ENCODE results near the gene CCL22.
A peak's percentile ranks its signal among the peaks of the same experiment; 100 is the strongest.

Gene CCL22

GRCh38 chr16:57331355-57331754, 27.2 kb upstream of the CCL22 start:
- no peaks in the 10 kb centered on the region for H3K36me3 ChIP-seq (ENCODE audit: control insufficient read depth in 2 of 2, insufficient read depth in 1 of 2, low read length in 2 of 2)
- ChIA-PET CTCF (no interaction called here), POLR2A (interaction anchor here (1.0 kb wide), 1 partner anchor 10 kb away, joined by 3 read pairs; no protein-coding TSS in a partner anchor)
- no peak for TF ChIP-seq EGR2 (tag by site-specific recombination; IDR thresholded peaks at IDR 0.05; ENCODE audit: low read depth)
- TF ChIP-seq ZNF785 (tag by site-specific recombination; IDR thresholded peaks at IDR 0.05) = no peak
- TF ChIP-seq ZNF610 (tag by site-specific recombination; IDR thresholded peaks at IDR 0.05; ENCODE audit: borderline replicate concordance) = no peak
- TF ChIP-seq ZEB2 (tag by site-specific recombination; IDR thresholded peaks at IDR 0.05) = no peak
- TF ChIP-seq RBAK (tag by site-specific recombination; IDR thresholded peaks at IDR 0.05) = no peak
- TF ChIP-seq ZNF223 (tag by site-specific recombination; IDR thresholded peaks at IDR 0.05) = no peak
- TF ChIP-seq ZNF16 (tag by site-specific recombination; IDR thresholded peaks at IDR 0.05; ENCODE audit: low read depth) = no peak
- TF ChIP-seq ZNF701 (tag by site-specific recombination; IDR thresholded peaks at IDR 0.05) = no peak
- TF ChIP-seq ZSCAN5A (tag by site-specific recombination; IDR thresholded peaks at IDR 0.05) = no peak
- TF ChIP-seq ZNF626 (tag by site-specific recombination; IDR thresholded peaks at IDR 0.05) = no peak
- H3K9me3 ChIP-seq (ENCODE audit: control insufficient read depth, insufficient read depth, low read depth, low read length) = no peaks in the 10 kb centered on the region
- H3K4me1 ChIP-seq (ENCODE audit: control insufficient read depth, insufficient read depth, low read length) = no peaks in the 10 kb centered on the region
- H3K4me3 ChIP-seq (ENCODE audit: low read depth, low read length) = no peak overlapping the region
- no peak overlapping the region for H3K27ac ChIP-seq (ENCODE audit: extremely low read depth, low read depth, low read length)

- Histone ChIP-seq H3K27ac (ENCODE audit: extremely low read depth, low read depth, low read length) (no peak overlapping the region), H3K36me3 (ENCODE audit: control insufficient read depth in 2 of 2, insufficient read depth in 1 of 2, low read length in 2 of 2) (no peaks in the 10 kb centered on the region), H3K4me1 (ENCODE audit: control insufficient read depth, insufficient read depth, low read length) (no peaks in the 10 kb centered on the region), H3K4me3 (ENCODE audit: low read depth, low read length) (no peak overlapping the region), H3K9me3 (ENCODE audit: control insufficient read depth, insufficient read depth, low read depth, low read length) (no peaks in the 10 kb centered on the region)
- TF ChIP-seq ZNF221 (tag by site-specific recombination; IDR thresholded peaks at IDR 0.05; ENCODE audit: borderline replicate concordance) = no peak
- TF ChIP-seq SETDB1 (IDR thresholded peaks at IDR 0.05; ENCODE audit: insufficient read length, low read length) = peak; percentile 58
- POLR2A ChIA-PET = no interaction called here
- CTCF ChIA-PET = no interaction called here
Observed at GRCh38 chr16:57333402-57333801, 25.2 kb upstream of the CCL22 start.

- Histone ChIP-seq H3K9me3 (ENCODE audit: control insufficient read depth, insufficient read depth, low read depth, low read length) (no peaks in the 10 kb centered on the region), H3K4me1 (ENCODE audit: control insufficient read depth, insufficient read depth, low read length) (no peaks in the 10 kb centered on the region), H3K4me3 (ENCODE audit: low read depth, low read length) (no peak overlapping the region), H3K36me3 (ENCODE audit: control insufficient read depth in 2 of 2, insufficient read depth in 1 of 2, low read length in 2 of 2) (no peaks in the 10 kb centered on the region), H3K27ac (ENCODE audit: extremely low read depth, low read depth, low read length) (no peak overlapping the region)
- CTCF ChIA-PET = no interaction called here
- POLR2A ChIA-PET = no interaction called here
- TF ChIP-seq ZBTB8A (tag by site-specific recombination; IDR thresholded peaks at IDR 0.05) (no peak), ZNF658 (tag by site-specific recombination; IDR thresholded peaks at IDR 0.05) (no peak), ZNF473 (tag by site-specific recombination; IDR thresholded peaks at IDR 0.05) (no peak), ZSCAN23 (tag by site-specific recombination; IDR thresholded peaks at IDR 0.05) (no peak), ZNF214 (tag by site-specific recombination; IDR thresholded peaks at IDR 0.05; ENCODE audit: borderline replicate concordance) (no peak), SALL2 (tag by site-specific recombination; IDR thresholded peaks at IDR 0.05; ENCODE audit: borderline replicate concordance) (no peak), YY1 (tag by site-specific recombination; IDR thresholded peaks at IDR 0.05) (no peak), TCF7L2 (IDR thresholded peaks at IDR 0.05; ENCODE audit: borderline replicate concordance, low read depth, low read length) (no peak), ZNF530 (tag by site-specific recombination; IDR thresholded peaks at IDR 0.05; ENCODE audit: low read depth) (no peak), ZNF155 (tag by site-specific recombination; IDR thresholded peaks at IDR 0.05) (no peak), PRDM4 (tag by site-specific recombination; IDR thresholded peaks at IDR 0.05) (no peak), KLF1 (tag by site-specific recombination; IDR thresholded peaks at IDR 0.05) (no peak), ZNF626 (tag by site-specific recombination; IDR thresholded peaks at IDR 0.05) (no peak), KLF17 (tag by site-specific recombination; IDR thresholded peaks at IDR 0.05) (no peak), ZIC2 (tag by site-specific recombination; IDR thresholded peaks at IDR 0.05) (no peak), ZNF488 (tag by site-specific recombination; IDR thresholded peaks at IDR 0.05) (no peak), ZNF600 (tag by site-specific recombination; IDR thresholded peaks at IDR 0.05) (no peak), ZNF548 (tag by site-specific recombination; IDR thresholded peaks at IDR 0.05) (no peak), ZNF404 (tag by site-specific recombination; IDR thresholded peaks at IDR 0.05) (no peak)
Observed at GRCh38 chr16:57335366-57335765, 23.2 kb upstream of the CCL22 start.

All from HEK293 (cell line).